Mesodermal cell (in vitro differentiated cells): ENCODE results near the gene ELF3.
"Not testable (repeated sequence)": the region's sequence is repeated elsewhere in the genome, so short reads cannot be mapped to it uniquely, and the experiment has no call there.

Source experiments
- H3K27ac ChIP-seq: 2 replicates; pipeline ENCODE4 v1.7.0; 2013; ENCODE audit warnings: mild to moderate bottlenecking, low read depth, low read length, moderate library complexity; ENCODE audit not compliant: severe bottlenecking
- H3K36me3 ChIP-seq: 2 replicates; pipeline ENCODE4 v1.7.1; 2013; ENCODE audit warnings: mild to moderate bottlenecking, low read length, moderate library complexity; ENCODE audit not compliant: control insufficient read depth, insufficient read depth
- H3K4me1 ChIP-seq: one replicate; pipeline ENCODE4 v1.7.1; 2013; ENCODE audit warnings: mild to moderate bottlenecking, low read length; ENCODE audit not compliant: insufficient read depth, control insufficient read depth, poor library complexity, severe bottlenecking
- H3K4me3 ChIP-seq: 2 replicates; pipeline ENCODE4 v1.7.0; 2013; ENCODE audit warnings: low read length, control low read depth, mild to moderate bottlenecking; ENCODE audit not compliant: insufficient read depth, poor library complexity, severe bottlenecking; ENCODE audit errors: extremely low read depth
- H3K9me3 ChIP-seq: 2 replicates; pipeline ENCODE4 v1.7.1; 2013; ENCODE audit warnings: mild to moderate bottlenecking, low read length, moderate library complexity; ENCODE audit not compliant: control insufficient read depth
- WGBS, 2 experiments: methylation state at CpG; one replicate each; pipeline ENCODE4 v1.1.5; 2013; ENCODE audit warnings: missing lambda C conversion rate in 2 of 2; ENCODE audit not compliant: insufficient coverage in 2 of 2; 5-methylcytosine and 5-hydroxymethylcytosine counted together

ELF3 gene

DNA sequence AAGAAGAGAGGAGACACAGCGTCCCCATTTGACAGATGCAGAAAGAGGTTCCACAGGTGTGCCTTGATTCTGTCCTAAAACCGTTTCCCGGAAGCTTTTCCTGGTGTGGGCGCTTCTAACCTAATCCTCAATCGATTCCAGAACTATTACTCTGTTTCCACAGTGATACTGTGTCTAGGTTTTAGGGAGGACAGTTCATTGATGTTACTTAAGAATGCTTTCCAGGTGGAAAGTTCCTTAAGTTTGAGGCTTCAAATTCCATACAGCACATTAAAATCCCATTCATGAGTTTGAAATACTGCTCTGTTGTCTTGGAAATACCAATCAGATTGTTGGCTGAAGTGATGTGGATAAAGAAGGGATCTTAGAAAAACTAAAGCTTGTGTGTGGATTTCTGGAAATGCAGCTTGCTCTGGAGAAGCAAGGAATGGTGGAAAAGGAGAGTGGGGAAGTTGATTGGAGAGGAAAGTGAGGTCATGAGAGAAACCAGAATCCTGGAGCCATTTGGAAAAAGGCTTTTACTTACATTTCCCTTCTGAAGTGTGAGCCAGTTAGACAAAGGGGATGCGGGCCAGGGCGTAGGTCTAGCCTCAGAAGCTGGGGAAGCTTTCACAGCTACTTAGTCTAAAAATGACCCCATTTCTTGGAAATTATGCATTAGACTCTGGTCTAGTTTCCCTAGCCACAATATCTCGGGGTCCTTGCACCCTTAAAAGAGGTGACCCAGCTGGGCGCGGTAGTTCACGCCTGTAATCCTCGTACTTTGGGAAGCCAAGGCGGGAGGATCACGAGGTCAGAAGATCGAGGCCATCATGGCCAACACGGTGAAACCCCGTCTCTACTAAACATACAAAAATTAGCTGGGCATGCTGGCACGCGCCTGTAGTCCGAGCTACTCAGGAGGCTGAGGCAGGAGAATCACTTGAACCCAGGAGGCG lies 6.7 kb downstream of the ELF3 start:
- WGBS, 2 experiments = 96% methylated on average over 12 to 19 of the region's 21 CpGs
- Histone ChIP-seq H3K4me1 (peaks cover 9% of the 10 kb centered on the region), H3K27ac (no peak overlapping the region), H3K9me3 (no peaks in the 10 kb centered on the region), H3K4me3 (no peak overlapping the region), H3K36me3 (no peaks in the 10 kb centered on the region)

- Histone ChIP-seq H3K27ac (no peak overlapping the region), H3K4me1 (peaks cover 9% of the 10 kb centered on the region)
- 81 to 87% methylated on average over 8 to 11 of the region's 18 CpGs for WGBS, 2 experiments
These were observed 7.5 kb downstream of the ELF3 start for GRCh38 chr1:202017749-202018467.

GRCh38 chr1:202018468-202019234 lies 8.3 kb downstream of the ELF3 start:
- Histone ChIP-seq H3K4me3 (no peak overlapping the region), H3K27ac (no peak overlapping the region), H3K36me3 (no peaks in the 10 kb centered on the region), H3K4me1 (peaks cover 9% of the 10 kb centered on the region), H3K9me3 (no peaks in the 10 kb centered on the region)
- WGBS, 2 experiments = 72 to 89% methylated on average over 10 to 17 of the region's 19 CpGs

More at GRCh38 chr1:202017749-202018467, 7.5 kb downstream of the ELF3 start:
- Histone ChIP-seq H3K36me3 (no peaks in the 10 kb centered on the region), H3K4me3 (no peak overlapping the region), H3K9me3 (no peaks in the 10 kb centered on the region)

- not testable (repeated sequence) for H3K36me3 ChIP-seq, H3K27ac ChIP-seq, H3K4me1 ChIP-seq, H3K4me3 ChIP-seq, H3K9me3 ChIP-seq
- 83% methylated on average over 3 to 4 of the region's 8 CpGs for WGBS, 2 experiments
These were observed 8.8 kb downstream of the ELF3 start for GRCh38 chr1:202019235-202019558.

DNA sequence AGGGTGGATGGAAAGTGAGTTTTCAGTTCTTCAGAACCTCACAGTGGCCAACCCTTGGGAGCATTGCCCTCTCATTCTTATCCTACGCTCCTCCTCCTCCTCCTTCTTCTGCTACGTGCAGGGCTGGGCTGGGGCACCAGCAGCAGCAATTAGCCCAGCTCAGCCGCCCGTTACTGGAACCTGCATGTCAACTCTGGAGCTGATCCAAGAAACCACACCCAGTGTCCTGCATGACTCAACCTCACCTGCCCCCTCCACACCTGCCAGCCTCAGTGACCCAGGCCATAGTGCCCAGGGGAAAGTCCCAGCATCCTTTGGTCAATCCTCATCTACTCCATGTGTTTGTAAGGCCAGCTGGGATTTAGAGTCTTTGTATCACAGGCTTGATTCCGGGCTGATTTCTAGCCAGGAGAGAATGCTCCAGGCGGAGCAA lies 12.6 kb downstream of the ELF3 start:
- Histone ChIP-seq H3K36me3 (no peaks in the 10 kb centered on the region), H3K27ac (no peak overlapping the region), H3K4me3 (no peak overlapping the region), H3K4me1 (peaks cover 9% of the 10 kb centered on the region), H3K9me3 (no peaks in the 10 kb centered on the region)
- 72 to 84% methylated on average over 6 of the region's 6 CpGs for WGBS, 2 experiments

GRCh38 chr1:202029171-202029665 lies 18.8 kb downstream of the ELF3 start:
- H3K4me3 ChIP-seq = no peak overlapping the region
- WGBS, 2 experiments = 92 to 93% methylated on average over 4 of the region's 5 CpGs
- no peaks in the 10 kb centered on the region for H3K4me1 ChIP-seq
- no peaks in the 10 kb centered on the region for H3K36me3 ChIP-seq
- H3K9me3 ChIP-seq = no peaks in the 10 kb centered on the region
- no peak overlapping the region for H3K27ac ChIP-seq

DNA sequence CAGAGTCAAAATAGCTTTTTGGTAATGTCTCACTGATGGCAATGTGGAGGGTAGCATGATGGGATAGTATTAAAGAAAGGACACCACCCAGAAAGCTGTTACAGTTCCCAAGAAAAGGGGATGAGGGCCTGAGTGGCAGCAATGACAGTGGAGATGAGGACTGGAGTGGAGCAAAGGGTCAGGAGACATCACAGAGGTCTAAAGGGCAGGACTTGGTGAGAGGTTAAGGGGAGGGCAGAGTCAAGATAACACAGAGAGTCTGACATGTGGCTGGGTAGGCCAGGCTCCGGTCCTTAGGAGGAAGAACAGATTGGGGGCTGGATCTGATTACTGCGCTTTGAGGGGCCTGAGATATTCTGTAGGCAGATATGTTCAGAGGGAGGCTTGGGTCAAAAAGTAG lies 19.3 kb downstream of the ELF3 start:
- no peaks in the 10 kb centered on the region for H3K9me3 ChIP-seq
- H3K4me1 ChIP-seq = no peaks in the 10 kb centered on the region
- no peak overlapping the region for H3K27ac ChIP-seq
- H3K36me3 ChIP-seq = no peaks in the 10 kb centered on the region
- WGBS, 2 experiments = 91 to 97% methylated on average over 2 of the region's 2 CpGs
- H3K4me3 ChIP-seq = no peak overlapping the region

GRCh38 chr1:202031796-202032195 lies 21.4 kb downstream of the ELF3 start:
- Histone ChIP-seq H3K4me3 (no peak overlapping the region), H3K36me3 (no peaks in the 10 kb centered on the region), H3K9me3 (no peaks in the 10 kb centered on the region), H3K27ac (no peak overlapping the region), H3K4me1 (no peaks in the 10 kb centered on the region)
- 69 to 80% methylated on average over 1 of the region's 4 CpGs for WGBS, 2 experiments

- Histone ChIP-seq H3K4me3 (no peak overlapping the region), H3K27ac (no peak overlapping the region)
These were observed 23.8 kb downstream of the ELF3 start for GRCh38 chr1:202034149-202034682.

DNA sequence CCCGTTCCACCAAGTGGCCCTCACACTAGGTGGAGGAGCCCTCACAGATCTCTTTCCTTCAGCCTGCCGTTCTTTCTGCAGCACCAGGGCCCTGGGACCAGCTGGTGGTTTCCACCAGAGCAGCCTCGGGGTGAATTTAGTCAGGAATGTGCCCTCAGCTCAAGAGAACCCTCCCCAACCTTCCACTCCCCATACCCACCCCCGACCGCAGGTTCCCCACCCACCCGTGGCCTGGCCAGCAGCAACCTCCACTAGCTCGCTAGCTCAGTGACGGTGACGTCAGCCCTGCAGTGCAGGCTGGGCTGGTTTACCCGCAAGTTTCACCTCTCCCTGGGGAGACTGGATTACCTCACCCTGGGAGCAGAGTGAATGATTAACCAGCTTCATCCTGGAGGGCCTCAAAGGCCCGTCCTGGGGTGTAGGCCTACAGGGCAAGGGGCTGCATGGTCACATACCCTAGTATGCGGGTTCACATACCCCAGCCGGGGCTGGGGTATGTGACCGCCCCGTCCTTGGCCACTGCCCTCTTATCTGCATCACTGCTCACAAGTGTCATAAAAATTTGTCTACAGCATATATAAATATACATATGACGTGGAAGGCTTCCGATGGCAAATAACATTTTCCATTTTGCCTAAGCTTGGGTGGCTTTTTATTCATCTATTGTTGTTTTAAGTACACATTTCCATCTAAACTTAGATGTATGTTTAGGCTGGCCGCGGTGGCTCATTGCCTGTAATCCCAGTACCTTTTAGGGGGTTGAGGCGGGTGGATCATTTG lies 24.5 kb downstream of the ELF3 start:
- WGBS, 2 experiments = 60 to 77% methylated on average over 6 to 8 of the region's 20 CpGs

More at GRCh38 chr1:202034149-202034682, 23.8 kb downstream of the ELF3 start:
- H3K9me3 ChIP-seq = no peaks in the 10 kb centered on the region
- no peaks in the 10 kb centered on the region for H3K4me1 ChIP-seq
- WGBS, 2 experiments = 84 to 93% methylated on average over 6 of the region's 7 CpGs
- H3K36me3 ChIP-seq = no peaks in the 10 kb centered on the region

More for the DNA sequence above, 24.5 kb downstream of the ELF3 start:
- Histone ChIP-seq H3K27ac (no peak overlapping the region), H3K4me1 (no peaks in the 10 kb centered on the region), H3K4me3 (no peak overlapping the region), H3K9me3 (no peaks in the 10 kb centered on the region), H3K36me3 (no peaks in the 10 kb centered on the region)
